Bronchial epithelial cell (primary cell): ENCODE data around the gene UBR3. TPM values are rescaled to one million over a fixed set of nuclear protein-coding genes. Genes with fewer than 3 reads are reported as not detected.

Source experiments
- DNase-seq: peaks from one replicate; pipeline ENCODE4 v3.0.0-alpha.2; 2010; ENCODE audit warnings: low read depth
- FAIRE-seq: peaks from 2 replicates; lab custom pipeline; 2011; peaks lifted over from hg19 to GRCh38; lab: Jason Lieb, UNC
- H3K27me3 ChIP-seq: 2 replicates; pipeline ENCODE4 v1.5.1; 2011; ENCODE audit warnings: low read length; ENCODE audit not compliant: control insufficient read depth, insufficient read depth
- H3K36me3 ChIP-seq: 2 replicates; pipeline ENCODE4 v1.5.1; 2011; ENCODE audit warnings: low read length; ENCODE audit not compliant: control insufficient read depth, insufficient read depth
- H3K4me3 ChIP-seq: 2 replicates; pipeline ENCODE4 v1.5.1; 2011; ENCODE audit warnings: mild to moderate bottlenecking, low read depth, low read length, control low read depth
- CTCF ChIP-seq: IDR thresholded peaks from 2 replicates; pipeline ENCODE4 v1.5.1; 2011; ENCODE audit warnings: mild to moderate bottlenecking, moderate library complexity, low read length, control low read depth, inconsistent platforms; ENCODE audit not compliant: insufficient read depth, severe bottlenecking
- total RNA-seq: library from RNA; depleted of rRNA; stranded (reverse); fragments of >200 nt; gene quantifications from 2 replicates; pipeline ENCODE4 v1.2.1, GENCODE V29; 2014

Gene UBR3
- total RNA-seq, 1 donor from 2014 or later = 18.4 TPM

DNA sequence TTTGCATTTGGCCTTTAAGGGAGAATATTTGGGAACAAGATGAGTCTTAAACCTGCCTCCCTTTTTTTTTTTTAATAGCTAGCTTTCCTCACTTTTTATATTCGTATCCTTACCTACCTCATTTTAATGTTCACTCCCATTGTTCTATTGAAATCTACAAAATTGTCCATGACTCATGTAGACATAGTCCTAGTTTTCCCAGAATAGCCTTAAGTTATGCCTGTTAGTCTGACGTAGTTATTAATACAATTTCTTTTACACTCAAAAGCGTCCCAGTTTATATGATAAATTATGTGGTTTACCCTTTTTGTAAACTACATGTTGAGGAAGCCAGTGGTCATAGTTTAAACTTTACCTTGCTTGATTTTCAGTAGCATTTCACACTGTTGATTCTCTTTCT, 73.4 kb downstream of the UBR3 start:
- Histone ChIP-seq H3K27me3 (no peaks in the 10 kb centered on the region), H3K4me3 (no peak overlapping the region), H3K36me3 (no peaks in the 10 kb centered on the region)
- TF ChIP-seq CTCF = no peak
- FAIRE-seq (no peak), DNase-seq (no peak)

DNA sequence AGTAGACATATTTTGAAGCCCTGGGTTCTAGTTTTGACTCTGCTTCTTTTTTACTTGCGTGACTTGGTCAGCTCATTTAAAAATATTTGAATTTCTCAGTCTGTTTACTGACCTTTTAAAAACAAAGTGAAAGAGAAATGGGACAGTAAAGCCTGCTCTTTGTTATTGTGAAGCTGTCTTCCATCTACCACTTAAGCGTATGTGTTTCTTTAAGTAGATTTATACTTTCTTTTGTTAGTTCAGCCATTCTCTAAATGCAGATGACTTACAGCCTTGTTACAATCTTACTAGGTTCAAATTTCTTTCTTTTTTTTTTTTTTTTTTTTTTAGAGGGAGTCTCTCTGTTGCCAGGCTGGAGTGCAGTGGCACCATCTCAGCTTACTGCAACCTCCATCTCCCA, 79.5 kb downstream of the UBR3 start:
- no peak for FAIRE-seq

DNA sequence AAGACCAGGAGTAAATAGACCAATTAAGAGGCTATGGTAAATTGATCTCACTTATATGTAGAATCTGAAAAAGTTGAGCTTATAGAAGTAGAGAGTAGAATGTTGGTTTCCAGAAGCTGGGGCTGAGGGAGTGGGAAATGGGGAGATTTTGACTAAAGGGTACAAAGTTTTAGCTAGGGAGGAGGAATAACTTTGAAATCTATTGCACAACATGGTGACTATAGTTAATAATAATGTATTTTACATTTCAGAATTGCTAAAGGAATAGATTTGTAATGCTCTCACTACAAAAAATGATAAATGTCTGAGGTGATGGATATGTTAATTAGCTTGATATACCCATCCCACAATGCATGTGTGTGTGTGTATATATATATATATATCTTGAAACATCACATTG, 82.1 kb downstream of the UBR3 start:
- no peak overlapping the region for H3K4me3 ChIP-seq
- no peak for FAIRE-seq
- no peak for TF ChIP-seq CTCF
- no peak for DNase-seq
- H3K27me3 ChIP-seq = no peaks in the 10 kb centered on the region
- no peaks in the 10 kb centered on the region for H3K36me3 ChIP-seq

More for the DNA sequence above, 79.5 kb downstream of the UBR3 start:
- TF ChIP-seq CTCF = no peak
- no peaks in the 10 kb centered on the region for H3K36me3 ChIP-seq
- H3K27me3 ChIP-seq = no peaks in the 10 kb centered on the region
- no peak for DNase-seq
- H3K4me3 ChIP-seq = no peak overlapping the region

- no peaks in the 10 kb centered on the region for H3K27me3 ChIP-seq
- H3K36me3 ChIP-seq = no peaks in the 10 kb centered on the region
- no peak for TF ChIP-seq CTCF
- H3K4me3 ChIP-seq = no peak overlapping the region
- no peak for FAIRE-seq
- no peak for DNase-seq
These were observed 83.0 kb downstream of the UBR3 start for GRCh38 chr2:169910109-169910799.

- no peak for TF ChIP-seq CTCF
- no peaks in the 10 kb centered on the region for H3K27me3 ChIP-seq
- DNase-seq (no peak), FAIRE-seq (no peak)
- H3K36me3 ChIP-seq = no peaks in the 10 kb centered on the region
- H3K4me3 ChIP-seq = no peak overlapping the region
These were observed 83.9 kb downstream of the UBR3 start for GRCh38 chr2:169911119-169911518.

- no peak for FAIRE-seq
- DNase-seq = no peak
- no peak for TF ChIP-seq CTCF
- no peaks in the 10 kb centered on the region for H3K27me3 ChIP-seq
- peaks cover 1% of the 10 kb centered on the region for H3K36me3 ChIP-seq
- H3K4me3 ChIP-seq = no peak overlapping the region
These were observed 89.4 kb downstream of the UBR3 start for GRCh38 chr2:169916623-169917022.
